Stimulated activated naive B cell treated with anti-CD40 and anti-IgM and Interleukin-4, amounts not matched to agents 10 μg/mL and 1 μg/mL and 100 μg/mL, for 72 hours (primary cell): ENCODE results near the gene KRT40.
"Not testable (repeated sequence)": the region's sequence is repeated elsewhere in the genome, so short reads cannot be mapped to it uniquely, and the experiment has no call there.

Source experiments
- ATAC-seq, 2 donors: fragments of 150-1000 bp; cut with Tn5 transposase; replicated peaks; 2 replicates each; pipeline ENCODE4 v1.10.0; 2021; ENCODE audit warnings: moderate library complexity in 1 of 2
- DNase-seq: peaks from one replicate; pipeline ENCODE4 v3.0.0; 2021
- H3K27ac Mint-ChIP-seq: one replicate; pipeline ENCODE4 v1.8.0; 2022; ENCODE audit warnings: mild to moderate bottlenecking, mixed read lengths
- H3K27me3 Mint-ChIP-seq, 2 donors: one replicate each; pipeline ENCODE4 v1.8.0; 2022; ENCODE audit warnings: mixed read lengths in 2 of 2
- H3K36me3 Mint-ChIP-seq, 2 donors: one replicate each; pipeline ENCODE4 v1.8.0; 2022; ENCODE audit warnings: mixed read lengths in 2 of 2, mild to moderate bottlenecking in 1 of 2
- H3K4me1 Mint-ChIP-seq, 2 donors: one replicate each; pipeline ENCODE4 v1.8.0; 2022; ENCODE audit warnings: mixed read lengths in 2 of 2, mild to moderate bottlenecking in 1 of 2
- H3K4me3 Mint-ChIP-seq, 2 donors: one replicate each; pipeline ENCODE4 v1.8.0; 2022; ENCODE audit warnings: mild to moderate bottlenecking in 2 of 2, mixed read lengths in 2 of 2, moderate library complexity in 1 of 2
- H3K9me3 Mint-ChIP-seq, 2 donors: one replicate each; pipeline ENCODE4 v1.8.0; 2022; ENCODE audit warnings: mixed read lengths in 2 of 2, mild to moderate bottlenecking in 1 of 2

The KRT40 gene

DNA sequence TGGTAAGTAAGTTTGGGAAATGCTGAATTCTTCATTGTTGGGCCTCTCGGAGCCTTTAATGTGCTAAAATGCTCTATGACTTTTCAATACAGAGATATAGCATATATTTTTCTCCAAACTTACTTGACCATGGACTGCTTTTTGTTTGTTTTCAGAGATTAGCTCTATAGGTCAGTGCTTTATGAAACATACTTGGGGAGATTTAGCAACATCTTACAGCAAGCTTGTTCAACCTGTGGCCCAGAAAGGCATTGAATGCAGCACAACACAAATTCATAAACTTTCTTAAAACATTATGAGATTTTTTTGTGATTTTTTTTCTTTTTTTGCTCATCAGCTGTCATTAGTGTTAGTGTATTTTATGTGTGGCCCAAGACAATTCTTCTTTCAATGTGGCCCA lies 25.8 kb upstream of the KRT40 start:
- no peak for DNase-seq
- H3K36me3 Mint-ChIP-seq = no peaks in the 10 kb centered on the region
- H3K4me3 Mint-ChIP-seq = no peak overlapping the region
- H3K4me1 Mint-ChIP-seq = peaks cover 0 to 1% of the 10 kb centered on the region in 2 donors
- ATAC-seq = no peak
- no peaks in the 10 kb centered on the region for H3K9me3 Mint-ChIP-seq
- no peak overlapping the region for H3K27ac Mint-ChIP-seq
- peaks cover 0 to 7% of the 10 kb centered on the region in 2 donors for H3K27me3 Mint-ChIP-seq

DNA sequence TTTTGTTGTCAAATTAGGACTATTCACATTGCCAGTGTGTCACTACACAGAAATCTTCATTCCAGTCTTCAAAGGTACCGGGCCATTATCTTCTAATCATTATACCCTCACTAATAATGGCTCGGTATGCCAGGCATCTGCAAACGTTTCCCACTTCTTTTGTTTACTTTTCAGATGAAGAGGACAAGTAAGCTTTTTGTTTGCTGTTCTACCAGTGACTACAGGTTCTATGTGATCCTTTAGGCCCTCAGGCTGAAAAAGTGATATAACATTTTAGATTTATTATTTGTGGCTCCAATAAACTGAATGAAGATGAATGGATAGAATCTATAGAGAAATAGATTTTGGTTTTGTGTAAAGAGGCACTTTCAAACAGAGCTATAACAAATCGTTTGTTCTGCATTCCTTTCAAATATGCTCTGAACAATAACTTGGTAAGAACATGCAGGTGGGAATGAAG lies 25.2 kb upstream of the KRT40 start:
- H3K36me3 Mint-ChIP-seq = no peaks in the 10 kb centered on the region
- ATAC-seq = no peak
- no peak overlapping the region for H3K27ac Mint-ChIP-seq
- no peak overlapping the region for H3K4me3 Mint-ChIP-seq
- H3K9me3 Mint-ChIP-seq = no peaks in the 10 kb centered on the region
- peaks cover 0 to 1% of the 10 kb centered on the region in 2 donors for H3K4me1 Mint-ChIP-seq
- peaks cover 0 to 7% of the 10 kb centered on the region in 2 donors for H3K27me3 Mint-ChIP-seq
- no peak for DNase-seq

DNA sequence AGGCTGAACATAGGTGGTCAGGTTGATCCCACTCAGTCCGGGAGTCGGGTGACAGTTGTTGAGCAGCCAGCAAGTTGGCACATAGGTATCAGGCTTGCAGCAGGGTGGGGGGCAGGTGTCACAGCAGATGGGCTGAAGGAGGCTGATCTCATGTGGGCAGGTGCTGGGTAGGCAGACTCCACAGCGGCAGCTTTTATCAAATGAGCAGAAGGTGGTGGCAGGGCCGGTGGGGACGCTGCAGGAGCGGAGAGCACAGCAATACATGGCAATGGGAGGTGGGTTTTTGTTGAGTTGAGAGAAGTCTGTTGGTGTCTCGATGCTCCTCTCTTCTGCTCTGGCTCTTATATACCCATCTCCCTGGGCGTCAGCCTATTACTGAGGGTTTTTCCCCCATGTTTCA lies 24.7 kb upstream of the KRT40 start, which contains the start of gene KRTAP3-1:
KRTAP3-1 (minus strand) TSS at position 318 of the 400 bp plus-strand sequence; CDS start at position 264, 54 bp downstream.
- Mint-ChIP-seq H3K4me3 (no peak within 1 kb of the TSS), H3K4me1 (peaks cover 0 to 1% of the 10 kb centered on the region in 2 donors), H3K9me3 (no peaks in the 10 kb centered on the region), H3K36me3 (no peaks in the 10 kb centered on the region), H3K27me3 (peaks cover 0 to 11% of the 10 kb centered on the region in 2 donors), H3K27ac (no peak within 1 kb of the TSS)
- ATAC-seq (no peak), DNase-seq (no peak)

DNA sequence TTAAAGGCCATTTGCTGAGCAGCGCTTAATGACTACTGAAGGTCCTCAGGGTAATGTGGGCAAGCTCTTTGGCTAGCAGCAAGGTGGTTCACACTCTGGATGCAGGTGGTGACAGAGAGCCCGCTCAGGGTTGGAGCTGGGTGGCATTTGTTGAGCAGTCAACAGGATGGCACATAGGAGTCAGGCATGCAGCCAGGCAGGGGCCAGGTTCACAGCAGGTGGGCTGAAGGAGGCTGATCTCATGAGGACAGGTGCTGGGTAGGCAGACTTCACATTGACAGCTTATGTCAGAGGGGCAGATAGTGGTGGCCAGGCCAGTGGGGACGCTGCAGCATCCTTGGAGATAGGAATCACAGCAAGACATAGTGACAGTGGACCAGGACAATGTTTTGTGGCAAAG lies 20.3 kb upstream of the KRT40 start:
- H3K4me1 Mint-ChIP-seq = peaks cover 0 to 1% of the 10 kb centered on the region in 2 donors
- no peak for DNase-seq
- H3K9me3 Mint-ChIP-seq = no peaks in the 10 kb centered on the region
- no peaks in the 10 kb centered on the region for H3K36me3 Mint-ChIP-seq
- ATAC-seq = no peak
- H3K4me3 Mint-ChIP-seq = no peak overlapping the region
- peaks cover 13 to 16% of the 10 kb centered on the region in 2 donors for H3K27me3 Mint-ChIP-seq
- no peak overlapping the region for H3K27ac Mint-ChIP-seq

DNA sequence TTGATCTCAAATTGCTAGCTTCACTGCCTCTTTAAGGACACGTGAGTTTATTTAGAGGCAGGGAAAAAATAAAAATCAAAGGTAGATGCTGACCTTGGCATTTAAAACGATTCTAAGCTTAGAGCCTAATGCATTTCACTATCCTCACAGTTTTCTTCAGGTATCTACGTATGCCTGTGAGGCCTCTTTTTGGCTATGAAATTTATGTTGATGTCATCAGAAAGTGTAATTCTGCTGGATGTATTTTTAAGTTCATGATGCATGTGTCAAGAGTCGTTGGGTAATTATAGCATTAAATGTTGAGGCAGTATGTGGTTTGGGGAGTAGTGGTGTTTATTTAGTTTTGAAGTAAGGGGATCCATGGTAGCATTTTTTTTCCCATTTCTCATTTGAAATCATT lies 19.8 kb upstream of the KRT40 start:
- no peak for DNase-seq
- H3K4me3 Mint-ChIP-seq = no peak overlapping the region
- no peak overlapping the region for H3K27ac Mint-ChIP-seq
- no peaks in the 10 kb centered on the region for H3K9me3 Mint-ChIP-seq
- ATAC-seq = no peak
- peaks cover 15 to 20% of the 10 kb centered on the region in 2 donors for H3K27me3 Mint-ChIP-seq
- H3K4me1 Mint-ChIP-seq = peaks cover 0 to 1% of the 10 kb centered on the region in 2 donors
- H3K36me3 Mint-ChIP-seq = no peaks in the 10 kb centered on the region

DNA sequence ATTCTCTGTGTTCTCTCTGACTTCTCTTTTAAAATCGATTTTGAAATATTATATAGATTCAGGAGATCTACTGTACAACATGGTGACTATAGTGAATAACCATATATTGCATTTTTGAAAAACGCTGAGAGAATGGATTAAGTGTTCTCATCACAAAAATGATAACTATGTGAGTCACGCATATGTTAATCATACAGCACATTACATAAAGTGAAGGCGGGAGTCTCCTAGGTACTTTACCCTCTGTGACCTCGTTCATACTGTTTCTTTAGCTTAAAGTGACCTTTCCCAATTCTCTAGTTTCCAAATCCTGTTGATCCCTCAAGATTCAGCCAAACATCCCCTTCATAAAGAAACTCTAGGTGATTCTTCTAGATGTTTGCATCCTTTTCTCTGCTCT lies 18.7 kb upstream of the KRT40 start:
- H3K27me3 Mint-ChIP-seq = peaks cover 21% of the 10 kb centered on the region in 2 donors
- H3K4me3 Mint-ChIP-seq = no peak overlapping the region
- H3K36me3 Mint-ChIP-seq = no peaks in the 10 kb centered on the region
- H3K9me3 Mint-ChIP-seq = no peaks in the 10 kb centered on the region
- H3K4me1 Mint-ChIP-seq = no peaks in the 10 kb centered on the region
- no peak overlapping the region for H3K27ac Mint-ChIP-seq
- no peak for ATAC-seq
- DNase-seq = no peak

DNA sequence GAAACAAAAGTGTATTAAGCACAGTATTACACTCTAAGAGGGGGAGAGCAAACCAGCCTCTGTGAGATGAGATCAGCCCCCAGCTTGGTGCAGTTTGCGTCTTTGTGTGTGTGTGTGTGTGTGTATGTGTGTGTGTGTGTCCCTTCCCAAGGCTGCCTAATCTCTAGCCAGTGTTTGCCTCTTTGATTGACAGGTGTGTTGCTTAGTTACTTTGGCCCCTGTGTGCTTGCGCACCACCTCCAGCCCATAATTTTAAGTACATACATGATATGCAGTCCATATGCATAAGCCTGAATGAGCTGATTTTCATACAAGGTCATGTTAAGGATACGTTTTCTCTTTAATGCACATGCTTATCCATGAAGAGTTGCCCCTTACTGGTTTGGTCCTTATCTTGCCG lies 17.7 kb upstream of the KRT40 start:
- ATAC-seq (no peak), DNase-seq (no peak)
- H3K9me3 Mint-ChIP-seq = no peaks in the 10 kb centered on the region
- H3K4me3 Mint-ChIP-seq = no peak overlapping the region
- peaks cover 27 to 31% of the 10 kb centered on the region in 2 donors for H3K27me3 Mint-ChIP-seq
- no peaks in the 10 kb centered on the region for H3K4me1 Mint-ChIP-seq
- H3K27ac Mint-ChIP-seq = no peak overlapping the region
- no peaks in the 10 kb centered on the region for H3K36me3 Mint-ChIP-seq

DNA sequence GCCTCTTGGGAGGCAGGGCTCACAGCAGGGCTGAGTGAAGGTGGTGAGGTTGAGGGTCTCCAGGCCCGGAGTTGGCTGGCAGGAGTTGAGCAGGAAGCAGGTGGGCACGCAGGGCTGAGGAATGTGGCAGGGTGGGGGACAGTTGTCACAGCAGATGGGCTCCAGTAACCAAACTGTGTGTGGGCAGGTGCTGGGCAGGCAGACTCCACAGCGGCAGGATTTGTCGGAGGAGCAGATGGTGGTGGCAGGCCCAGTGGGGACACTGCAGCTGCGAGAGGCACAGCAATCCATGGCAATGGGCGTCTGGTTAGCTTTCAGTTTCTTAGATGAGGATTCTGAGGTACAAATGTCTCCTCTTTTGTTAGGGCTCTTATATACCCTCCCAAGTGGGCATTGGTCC lies 15.4 kb upstream of the KRT40 start, which contains the start of gene KRTAP3-2:
KRTAP3-2 (minus strand) TSS at position 344 of the 400 bp plus-strand sequence; CDS start at position 291, 53 bp downstream.
- not testable (repeated sequence) for DNase-seq, H3K27ac Mint-ChIP-seq, H3K4me1 Mint-ChIP-seq, ATAC-seq, H3K36me3 Mint-ChIP-seq, H3K4me3 Mint-ChIP-seq, H3K9me3 Mint-ChIP-seq
- H3K27me3 Mint-ChIP-seq = peaks cover 30 to 42% of the 10 kb centered on the region in 2 donors

DNA sequence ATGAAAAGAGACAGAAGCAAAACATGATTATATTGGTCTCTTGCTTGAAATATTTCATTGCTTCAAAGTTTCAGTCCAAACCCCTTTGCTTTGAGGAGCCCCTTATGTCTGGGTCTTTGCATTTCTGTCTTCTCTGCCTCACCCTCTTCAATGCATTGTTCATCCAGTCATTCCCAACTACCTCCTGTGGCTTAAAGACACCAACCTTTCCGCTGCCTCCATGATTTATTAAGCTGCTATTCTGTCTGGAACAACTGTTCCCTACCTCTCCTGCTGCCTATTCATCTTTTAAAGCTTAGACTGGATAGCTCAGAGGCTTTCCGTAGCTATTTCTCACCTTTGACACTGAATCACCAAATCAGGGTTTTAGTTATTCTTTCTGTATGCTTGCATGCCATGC lies 13.2 kb upstream of the KRT40 start:
- DNase-seq (no peak), ATAC-seq (no peak)
- H3K27me3 Mint-ChIP-seq = peaks cover 32 to 53% of the 10 kb centered on the region in 2 donors
- no peaks in the 10 kb centered on the region for H3K4me1 Mint-ChIP-seq
- H3K4me3 Mint-ChIP-seq = no peak overlapping the region
- H3K27ac Mint-ChIP-seq = no peak overlapping the region
- no peaks in the 10 kb centered on the region for H3K9me3 Mint-ChIP-seq
- H3K36me3 Mint-ChIP-seq = peaks cover 0 to 2% of the 10 kb centered on the region in 2 donors

DNA sequence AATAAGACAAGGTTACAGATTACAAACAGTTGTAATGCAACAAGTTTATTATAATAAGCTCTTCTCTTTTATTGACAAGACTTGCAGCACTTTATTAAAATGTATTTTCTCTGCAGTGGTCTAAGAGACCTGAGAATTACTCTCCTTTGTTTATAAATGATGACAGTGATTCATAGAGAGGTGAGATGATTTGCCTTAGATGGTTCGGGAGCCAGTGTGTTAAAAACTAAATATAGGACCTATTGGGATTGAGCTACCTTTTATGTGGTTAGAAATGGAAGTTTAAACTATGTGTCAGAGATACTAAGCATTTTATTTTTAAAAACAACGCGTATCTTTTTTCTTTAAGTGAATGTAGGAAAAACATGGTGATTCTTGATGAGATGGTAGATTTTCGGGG lies 12.7 kb upstream of the KRT40 start:
- Mint-ChIP-seq H3K27ac (no peak overlapping the region), H3K36me3 (peaks cover 0 to 2% of the 10 kb centered on the region in 2 donors), H3K27me3 (peaks cover 31 to 49% of the 10 kb centered on the region in 2 donors), H3K9me3 (no peaks in the 10 kb centered on the region), H3K4me3 (no peak overlapping the region), H3K4me1 (no peaks in the 10 kb centered on the region)
- DNase-seq = no peak
- ATAC-seq = no peak

DNA sequence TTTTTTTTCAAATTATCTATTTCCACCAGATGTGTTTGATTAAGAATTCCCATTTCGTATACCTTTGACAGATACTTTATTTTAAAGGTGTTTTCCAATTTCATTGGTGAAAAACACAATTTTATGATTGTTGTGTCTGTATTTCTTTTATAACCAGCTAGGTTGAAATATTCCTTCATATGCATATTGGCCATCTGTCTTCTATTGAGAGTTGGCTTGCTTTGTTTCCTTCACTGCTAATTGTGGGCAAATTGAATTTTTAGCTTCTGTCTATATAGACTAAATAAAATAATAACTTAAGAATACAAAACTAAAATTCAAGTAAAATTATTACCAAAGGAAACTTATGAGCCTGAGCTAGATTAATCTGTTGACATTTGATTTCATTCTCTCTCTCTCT lies 11.0 kb upstream of the KRT40 start:
- peaks cover 0 to 2% of the 10 kb centered on the region in 2 donors for H3K36me3 Mint-ChIP-seq
- no peaks in the 10 kb centered on the region for H3K9me3 Mint-ChIP-seq
- H3K4me3 Mint-ChIP-seq = no peak overlapping the region
- no peak overlapping the region for H3K27ac Mint-ChIP-seq
- ATAC-seq (no peak), DNase-seq (no peak)
- no peaks in the 10 kb centered on the region for H3K4me1 Mint-ChIP-seq
- peaks cover 34 to 54% of the 10 kb centered on the region in 2 donors for H3K27me3 Mint-ChIP-seq

DNA sequence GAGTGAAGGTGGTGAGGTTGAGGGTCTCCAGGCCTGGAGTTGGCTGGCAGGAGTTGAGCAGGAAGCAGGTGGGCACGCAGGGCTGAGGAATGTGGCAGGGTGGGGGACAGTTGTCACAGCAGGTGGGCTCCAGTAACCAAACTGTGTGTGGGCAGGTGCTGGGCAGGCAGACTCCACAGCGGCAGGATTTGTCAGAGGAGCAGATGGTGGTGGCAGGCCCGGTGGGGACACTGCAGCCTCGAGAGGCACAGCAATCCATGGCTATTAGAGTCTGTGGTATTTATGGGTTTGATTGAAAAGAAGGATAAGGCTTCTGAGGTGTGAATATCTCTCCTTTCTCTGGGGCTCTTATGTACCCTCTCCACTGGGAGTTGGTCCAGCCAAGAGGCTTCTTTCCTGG lies 9.7 kb upstream of the KRT40 start, which contains the start of gene KRTAP3-3:
KRTAP3-3 (minus strand) TSS at position 326 of the 400 bp plus-strand sequence; CDS start at position 259, 67 bp downstream.
- H3K4me1 Mint-ChIP-seq = no peaks in the 10 kb centered on the region
- peaks cover 27 to 47% of the 10 kb centered on the region in 2 donors for H3K27me3 Mint-ChIP-seq
- H3K9me3 Mint-ChIP-seq = no peaks in the 10 kb centered on the region
- peaks cover 0 to 2% of the 10 kb centered on the region in 2 donors for H3K36me3 Mint-ChIP-seq
- ATAC-seq (no peak), DNase-seq (no peak)
- no peak within 1 kb of the TSS for H3K27ac Mint-ChIP-seq
- H3K4me3 Mint-ChIP-seq = no peak within 1 kb of the TSS

DNA sequence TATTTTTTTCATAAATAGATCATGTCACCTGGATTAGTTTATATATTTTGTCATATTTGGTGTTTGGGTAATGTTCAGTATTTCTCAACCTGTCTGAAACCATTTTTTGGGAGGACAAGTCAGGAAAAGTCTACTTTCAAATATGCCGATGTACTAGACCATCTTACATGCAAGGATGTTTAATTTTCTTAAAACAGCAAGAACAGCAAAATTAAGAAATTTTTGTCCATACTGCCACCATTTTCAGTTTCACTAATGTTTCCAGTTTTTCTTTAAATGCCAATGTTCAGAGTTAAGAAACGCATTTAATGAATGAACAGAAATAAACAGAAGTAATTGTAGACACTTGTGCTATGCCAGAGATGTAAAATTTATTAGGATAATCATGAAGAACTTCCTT lies 9.0 kb upstream of the KRT40 start:
- DNase-seq = no peak

DNA sequence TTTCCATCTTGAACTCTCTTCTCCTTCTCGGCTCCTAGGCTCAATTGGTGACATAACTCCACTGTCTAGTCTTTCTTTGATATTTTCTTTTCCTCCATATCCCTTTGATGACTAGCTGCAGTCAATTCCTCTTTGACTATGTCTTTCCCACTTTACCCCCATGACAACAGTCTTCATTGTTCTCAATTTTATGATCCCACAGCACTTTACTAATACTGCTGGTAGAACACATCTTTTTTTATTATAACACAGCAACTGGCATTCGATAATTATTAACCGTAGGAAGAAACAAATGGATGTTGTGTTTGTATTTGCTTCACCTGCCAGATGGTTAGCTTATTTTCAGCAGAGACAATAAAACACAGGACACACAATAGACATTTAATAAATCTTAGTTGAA lies 8.5 kb upstream of the KRT40 start:
- peaks cover 25 to 40% of the 10 kb centered on the region in 2 donors for H3K27me3 Mint-ChIP-seq
- ATAC-seq = no peak
- peaks cover 0 to 2% of the 10 kb centered on the region in 2 donors for H3K36me3 Mint-ChIP-seq
- H3K4me3 Mint-ChIP-seq = no peak overlapping the region
- no peaks in the 10 kb centered on the region for H3K9me3 Mint-ChIP-seq
- H3K4me1 Mint-ChIP-seq = peaks cover 1 to 3% of the 10 kb centered on the region in 2 donors
- H3K27ac Mint-ChIP-seq = no peak overlapping the region
- no peak for DNase-seq

More for the DNA sequence above, 9.0 kb upstream of the KRT40 start:
- no peak for ATAC-seq
- Mint-ChIP-seq H3K4me1 (no peaks in the 10 kb centered on the region), H3K4me3 (no peak overlapping the region), H3K27me3 (peaks cover 27 to 43% of the 10 kb centered on the region in 2 donors), H3K27ac (no peak overlapping the region), H3K9me3 (no peaks in the 10 kb centered on the region), H3K36me3 (peaks cover 0 to 2% of the 10 kb centered on the region in 2 donors)

DNA sequence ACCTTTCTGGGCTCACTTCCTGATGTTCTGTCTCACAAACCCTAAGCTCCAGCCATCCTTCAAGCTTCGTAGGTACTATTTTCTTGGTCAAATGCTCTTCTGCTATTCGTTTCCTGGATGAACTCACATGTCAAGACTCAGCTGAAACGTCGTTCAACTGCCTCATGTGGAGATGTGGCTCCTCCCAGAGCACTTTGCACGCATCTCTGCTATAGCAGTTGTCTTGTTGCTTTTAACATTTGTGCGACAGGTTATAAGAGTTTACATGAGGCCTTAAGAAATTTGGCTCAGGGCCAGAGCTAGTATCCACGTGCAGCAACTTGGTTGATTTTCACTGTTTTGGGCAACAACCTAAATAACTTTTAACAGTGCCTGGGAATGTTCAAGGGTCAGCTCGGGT lies 2.8 kb upstream of the KRT40 start:
- ATAC-seq = no peak
- Mint-ChIP-seq H3K36me3 (no peaks in the 10 kb centered on the region), H3K4me1 (peaks cover 3 to 7% of the 10 kb centered on the region in 2 donors), H3K27ac (no peak overlapping the region), H3K4me3 (no peak overlapping the region), H3K9me3 (no peaks in the 10 kb centered on the region), H3K27me3 (peaks cover 14 to 20% of the 10 kb centered on the region in 2 donors)
- DNase-seq = no peak
